ENCODE data around the gene RUNDC1.

Gene RUNDC1

GRCh38 chr17:43020030-43020621 is 39.8 kb downstream of the RUNDC1 start:
- no peak for DNase-seq

GRCh38 chr17:43020789-43021740 is 40.7 kb downstream of the RUNDC1 start:
- DNase-seq = no peak

GRCh38 chr17:43021741-43022512 is 41.6 kb downstream of the RUNDC1 start, which contains the start of gene VAT1:
Gene VAT1, minus strand, starts transcription at chr17:43022385. Its CDS starts 63 bp downstream, at chr17:43022322.
- DNase-seq = peak; percentile 42

- peak; percentile 94 for DNase-seq
Observed at GRCh38 chr17:43024407-43025289, 44.3 kb downstream of the RUNDC1 start, which contains the start of gene RND2. Gene RND2, plus strand, starts transcription at chr17:43025231. Its CDS starts 117 bp downstream, at chr17:43025348.

GRCh38 chr17:43025290-43025657 is 44.9 kb downstream of the RUNDC1 start:
- no peak for DNase-seq

GRCh38 chr17:43025766-43026537 is 45.6 kb downstream of the RUNDC1 start:
- no peak for DNase-seq

- DNase-seq = no peak
Observed at GRCh38 chr17:43026595-43026994, 46.2 kb downstream of the RUNDC1 start.

GRCh38 chr17:43027091-43028032 is 47.0 kb downstream of the RUNDC1 start:
- no peak for DNase-seq

GRCh38 chr17:43028221-43028861 is 48.0 kb downstream of the RUNDC1 start:
- DNase-seq = no peak

GRCh38 chr17:43030137-43030767 is 49.9 kb downstream of the RUNDC1 start:
- DNase-seq = no peak

GRCh38 chr17:43031666-43032065 is 51.3 kb downstream of the RUNDC1 start:
- no peak for DNase-seq

- DNase-seq = peak; percentile 63
Observed at GRCh38 chr17:43033948-43034881, 53.9 kb downstream of the RUNDC1 start.

GRCh38 chr17:43034894-43035293 is 54.5 kb downstream of the RUNDC1 start:
- no peak for DNase-seq

GRCh38 chr17:43039646-43040045 is 59.3 kb downstream of the RUNDC1 start:
- no peak for DNase-seq

GRCh38 chr17:43040655-43041054 is 60.3 kb downstream of the RUNDC1 start:
- no peak for DNase-seq

- no peak for DNase-seq
Observed at GRCh38 chr17:43042025-43042628, 61.8 kb downstream of the RUNDC1 start.

All from NCI-H1694 (cell line).